ENCODE results near the gene FAM210B.
A peak's percentile ranks its signal among the peaks of the same experiment; 100 is the strongest.

Gene FAM210B

DNA sequence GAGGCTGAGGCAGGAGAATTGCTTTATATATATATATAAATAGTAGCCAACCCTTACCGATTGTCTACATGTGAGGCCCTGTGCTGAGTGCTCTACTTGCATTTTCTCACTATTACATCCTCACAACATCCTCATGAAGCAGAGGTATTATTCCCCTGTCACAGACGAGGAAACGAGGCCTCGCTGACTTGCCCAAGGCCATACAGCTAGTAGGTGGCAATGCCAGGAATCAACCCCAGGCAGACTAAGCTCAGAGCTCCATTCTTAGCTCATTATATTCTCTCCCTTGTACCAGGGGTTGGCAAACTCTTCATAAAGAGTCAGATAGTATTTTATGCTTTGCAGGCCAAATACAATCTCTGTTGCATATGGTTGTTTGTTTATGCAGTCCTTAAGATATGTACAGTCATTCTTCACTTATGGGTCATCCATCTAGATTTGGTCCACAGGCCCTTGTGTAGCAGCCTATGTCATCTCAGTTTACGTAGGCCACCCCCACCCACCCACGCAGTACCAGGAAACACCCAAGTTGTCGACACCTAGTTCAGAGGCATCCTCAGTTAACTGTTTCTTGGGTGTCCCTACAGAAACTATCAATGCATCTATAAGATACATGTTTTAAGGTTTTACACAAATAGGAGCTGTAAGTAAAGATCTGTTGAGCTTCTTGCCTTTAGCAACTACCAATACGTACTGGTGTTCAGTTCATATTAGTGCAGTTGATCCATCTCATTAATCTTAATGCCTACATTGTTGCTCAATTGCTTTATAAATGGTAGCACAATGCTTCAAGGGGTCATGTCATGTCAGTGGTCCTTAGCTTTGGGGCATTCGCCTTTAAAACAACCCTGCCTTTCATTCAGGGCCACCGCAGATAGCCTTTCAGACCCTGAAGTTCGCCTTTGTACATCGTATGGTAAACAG is 56.3 kb downstream of the FAM210B start:
- peaks cover 32% of the 10 kb centered on the region for H3K4me1 ChIP-seq (ENCODE audit: control insufficient read depth, insufficient read depth, low read length)

DNA sequence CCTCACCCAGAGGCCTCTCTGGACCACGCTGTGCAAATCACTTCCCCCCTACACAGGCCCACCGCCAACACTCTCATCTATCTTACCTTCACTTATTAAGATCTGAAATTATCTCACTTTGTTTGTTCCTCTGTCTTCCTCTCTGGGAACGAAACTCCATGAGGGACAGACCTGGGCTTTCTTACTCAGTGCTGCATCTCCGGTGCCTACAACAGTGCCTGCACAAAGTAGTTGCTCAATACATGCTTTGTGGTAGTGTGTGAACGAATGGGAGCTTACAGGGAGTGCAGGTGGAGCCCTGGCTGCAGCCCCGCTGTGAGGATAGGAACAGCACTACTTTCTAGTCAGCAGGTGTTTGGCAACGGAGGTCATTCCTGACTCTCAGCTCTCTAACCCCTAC is 58.6 kb downstream of the FAM210B start:
- H3K9me3 ChIP-seq (replicated peaks; ENCODE audit: low read length) = no peaks in the 10 kb centered on the region
- H3K36me3 ChIP-seq (ENCODE audit: insufficient read depth, low read length) = no peaks in the 10 kb centered on the region
- no peak overlapping the region for H3K4me3 ChIP-seq (ENCODE audit: low read length)
- H3K9ac ChIP-seq (ENCODE audit: low read depth, low read length) = no peak overlapping the region
- no peaks in the 10 kb centered on the region for H3K27me3 ChIP-seq (ENCODE audit: control insufficient read depth, insufficient read depth, low read length)
- H3K4me1 ChIP-seq (ENCODE audit: control insufficient read depth, insufficient read depth, low read length) = peaks cover 47% of the 10 kb centered on the region
- H3K4me2 ChIP-seq (ENCODE audit: low read length) = no peak overlapping the region

More for the DNA sequence above, 56.3 kb downstream of the FAM210B start:
- Histone ChIP-seq H3K27me3 (ENCODE audit: control insufficient read depth, insufficient read depth, low read length) (no peaks in the 10 kb centered on the region), H3K9me3 (replicated peaks; ENCODE audit: low read length) (no peaks in the 10 kb centered on the region), H3K4me3 (ENCODE audit: low read length) (no peak overlapping the region), H3K36me3 (ENCODE audit: insufficient read depth, low read length) (no peaks in the 10 kb centered on the region), H3K9ac (ENCODE audit: low read depth, low read length) (peak overlapping the region; percentile 16), H3K4me2 (ENCODE audit: low read length) (peak overlapping the region; percentile 48)

DNA sequence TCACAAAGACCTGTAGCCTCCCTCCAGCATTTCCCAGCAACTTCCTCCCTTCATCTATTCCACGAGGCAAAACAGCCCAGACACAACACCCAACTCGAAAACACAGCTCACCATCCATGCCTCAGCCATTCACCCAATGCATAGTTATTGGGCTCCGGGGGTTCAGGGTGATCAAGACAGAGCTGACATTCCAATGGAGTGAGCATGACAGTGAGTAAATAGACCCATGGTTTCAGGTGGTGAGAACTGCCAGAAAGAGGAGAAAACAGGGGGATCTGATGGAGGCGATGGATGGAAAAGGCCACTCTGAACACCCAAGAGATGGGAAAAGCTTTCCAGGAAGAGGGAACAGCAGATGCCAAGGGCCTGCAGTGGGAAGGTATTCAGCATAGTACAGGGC is 59.1 kb downstream of the FAM210B start:
- Histone ChIP-seq H3K4me1 (ENCODE audit: control insufficient read depth, insufficient read depth, low read length) (peaks cover 52% of the 10 kb centered on the region), H3K9me3 (replicated peaks; ENCODE audit: low read length) (no peaks in the 10 kb centered on the region), H3K36me3 (ENCODE audit: insufficient read depth, low read length) (no peaks in the 10 kb centered on the region), H3K9ac (ENCODE audit: low read depth, low read length) (no peak overlapping the region), H3K4me2 (ENCODE audit: low read length) (no peak overlapping the region), H3K4me3 (ENCODE audit: low read length) (no peak overlapping the region), H3K27me3 (ENCODE audit: control insufficient read depth, insufficient read depth, low read length) (no peaks in the 10 kb centered on the region)

Data from skeletal muscle satellite cell (primary cell).